HFF-Myc (cell line): ENCODE data around the gene MDC1.

Source experiments
- DNase-seq: peaks from one replicate; pipeline ENCODE4 v3.0.0-alpha.2; 2011; ENCODE audit warnings: low read depth; ENCODE audit errors: extremely low read depth
- H3K4me3 ChIP-seq: replicated peaks from 2 replicates; pipeline ENCODE4 v1.5.1; 2011; ENCODE audit warnings: low read depth, mild to moderate bottlenecking, control low read depth, low read length
- CTCF ChIP-seq: IDR thresholded peaks from 2 replicates; pipeline ENCODE4 v1.5.1; 2012; ENCODE audit warnings: mild to moderate bottlenecking, low read depth, low read length, control low read depth; ENCODE audit errors: missing control alignments

Gene MDC1

DNA sequence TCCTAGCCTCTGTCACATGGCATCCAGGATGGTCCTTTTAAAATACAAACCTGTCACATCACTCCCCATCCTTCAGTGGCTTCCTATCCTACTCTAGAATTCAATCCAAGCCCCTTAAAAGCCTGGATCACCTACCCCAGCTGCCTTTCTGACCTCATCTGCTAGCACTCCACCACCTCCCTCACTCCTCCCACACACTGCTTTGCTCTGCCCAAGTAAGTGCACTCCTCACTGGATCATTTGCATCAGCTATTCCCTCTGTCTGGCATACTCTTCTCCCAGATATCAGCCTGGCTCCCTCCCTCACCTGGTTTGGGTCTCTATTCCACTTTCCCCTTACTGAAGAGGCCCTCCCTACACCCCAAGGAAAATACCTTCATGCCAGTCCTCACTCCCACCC is 59.6 kb downstream of the MDC1 start:
- no peak overlapping the region for H3K4me3 ChIP-seq
- no peak for DNase-seq
- no peak for TF ChIP-seq CTCF

GRCh38 chr6:30656513-30656912 is 60.6 kb downstream of the MDC1 start:
- TF ChIP-seq CTCF = no peak
- DNase-seq = no peak
- H3K4me3 ChIP-seq = no peak overlapping the region

GRCh38 chr6:30655743-30656094 is 61.4 kb downstream of the MDC1 start:
- TF ChIP-seq CTCF = no peak

GRCh38 chr6:30654798-30655742 is 62.0 kb downstream of the MDC1 start:
- no peak for TF ChIP-seq CTCF
- H3K4me3 ChIP-seq = no peak overlapping the region
- no peak for DNase-seq

More at GRCh38 chr6:30655743-30656094, 61.4 kb downstream of the MDC1 start:
- H3K4me3 ChIP-seq = no peak overlapping the region
- no peak for DNase-seq

DNA sequence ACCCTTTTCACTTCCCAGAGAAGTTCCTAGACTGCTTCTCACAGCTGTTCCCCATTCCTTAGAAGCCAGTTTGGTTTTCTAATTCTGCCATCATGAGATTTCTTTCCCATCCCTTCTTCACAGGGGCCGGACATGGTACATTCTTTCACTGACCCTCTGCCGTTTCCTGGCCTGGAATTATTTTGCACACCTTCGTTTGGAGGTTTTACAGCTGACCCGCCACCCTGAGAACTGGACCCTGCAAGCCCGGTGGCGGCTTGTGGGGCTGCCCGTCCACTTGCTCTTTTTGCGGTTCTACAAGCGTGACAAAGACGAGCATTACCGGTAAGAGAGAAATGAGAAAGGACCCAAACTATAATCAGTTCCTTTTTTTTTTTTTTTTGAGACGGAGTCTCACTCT is 65.9 kb downstream of the MDC1 start:
- DNase-seq = no peak
- no peak for TF ChIP-seq CTCF
- no peak overlapping the region for H3K4me3 ChIP-seq
